ENCODE measurements around the gene TMEM14B.

TMEM14B gene

GRCh38 chr6:10747251-10747972, at the start of gene TMEM14B (continued):
- TF ChIP-seq ZBTB8A (tag by site-specific recombination; IDR thresholded peaks at IDR 0.05) (peak; percentile 42; the same call in 1 of the 2 replicates), REST (tag by site-specific recombination; IDR thresholded peaks at IDR 0.05) (peak; percentile 18; the same call in 1 of the 2 replicates), ZNF558 (tag by site-specific recombination; IDR thresholded peaks at IDR 0.05) (peak; percentile 46; the same call in 1 of the 2 replicates), ZNF561 (tag by site-specific recombination; IDR thresholded peaks at IDR 0.05; ENCODE audit: borderline replicate concordance) (peak; percentile 60; the same call in 1 of the 2 replicates), ZIC2 (tag by site-specific recombination; IDR thresholded peaks at IDR 0.05) (peak; percentile 79), KLF10 (tag by site-specific recombination; IDR thresholded peaks at IDR 0.05) (peak; percentile 47), SP3 (tag by site-specific recombination; IDR thresholded peaks at IDR 0.05) (peak; percentile 95), ZBTB11 (tag by site-specific recombination; conservative IDR thresholded peaks at IDR 0.05; ENCODE audit: low read depth) (peak; percentile 96), ZNF280C (tag by site-specific recombination; IDR thresholded peaks at IDR 0.05) (no peak), ZNF394 (tag by site-specific recombination; IDR thresholded peaks at IDR 0.05; ENCODE audit: borderline replicate concordance) (0 out of 2 replicates have a peak, but pooled peaks have one; percentile 15), ZNF600 (tag by site-specific recombination; IDR thresholded peaks at IDR 0.05) (peak; percentile 54; the same call in 1 of the 2 replicates), TRIM28 (IDR thresholded peaks at IDR 0.05; ENCODE audit: borderline replicate concordance, low read length) (no peak), ZBTB20 (tag by site-specific recombination; IDR thresholded peaks at IDR 0.05) (peak; percentile 78; the same call in 1 of the 2 replicates), ZNF350 (tag by site-specific recombination; IDR thresholded peaks at IDR 0.05) (no peak), INSM2 (tag by site-specific recombination; IDR thresholded peaks at IDR 0.05) (peak; percentile 14; the same call in 1 of the 2 replicates), SP7 (tag by site-specific recombination; IDR thresholded peaks at IDR 0.05) (peak; percentile 70; the same call in 1 of the 2 replicates), ZFHX2 (tag by site-specific recombination; conservative IDR thresholded peaks at IDR 0.05) (peak; percentile 79), ZBTB10 (tag by site-specific recombination; IDR thresholded peaks at IDR 0.05) (peak; percentile 33; the same call in 1 of the 2 replicates), GLIS1 (tag by site-specific recombination; IDR thresholded peaks at IDR 0.05) (peak; percentile 34; the same call in 1 of the 2 replicates)

Data from HEK293 (cell line).